ENCODE measurements around the gene CDH4.

DNA sequence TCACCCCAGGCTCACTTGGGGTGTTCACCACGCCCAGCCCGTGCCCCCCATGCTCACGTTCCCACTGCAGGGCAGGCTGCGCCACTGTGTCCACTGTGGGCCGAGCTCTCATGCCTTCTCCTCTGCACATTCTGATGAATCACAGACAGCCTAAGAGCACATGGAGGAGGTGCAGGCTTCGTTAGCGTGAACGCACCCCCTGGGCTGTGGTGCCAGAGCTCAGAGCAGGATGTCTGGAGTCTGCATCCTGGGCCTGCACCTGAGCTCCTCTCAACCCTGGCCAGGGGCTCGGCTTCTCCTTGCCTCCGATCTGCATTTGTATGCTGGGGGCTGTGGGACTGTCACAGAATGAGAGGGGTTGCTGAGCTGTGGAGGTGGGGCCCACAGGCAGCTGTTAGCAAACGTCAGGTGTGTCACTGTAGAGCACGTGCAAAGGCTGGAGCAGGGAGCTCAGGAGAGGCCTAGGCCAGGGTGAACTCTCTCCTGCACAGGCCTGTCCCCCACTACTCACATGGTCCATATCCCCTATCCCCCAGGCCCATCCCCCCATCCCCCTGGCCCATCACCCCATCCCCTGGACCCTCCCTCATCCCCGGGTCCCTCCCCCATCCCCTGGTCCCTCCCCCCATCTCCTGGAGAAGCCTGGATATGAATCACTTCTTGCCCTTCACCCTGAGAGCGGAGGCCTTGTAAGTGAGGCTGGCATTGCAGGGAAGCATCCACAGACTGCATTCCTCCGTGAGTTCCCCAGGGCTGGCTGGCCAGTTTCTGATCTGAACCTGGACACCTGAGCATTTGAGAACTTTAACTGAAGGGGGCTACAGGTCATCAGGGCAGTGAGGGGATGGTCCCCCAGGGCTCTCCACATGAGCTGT lies 504.1 kb downstream of the CDH4 start:
- TF ChIP-seq CTCF (tag by site-specific recombination; IDR thresholded peaks at IDR 0.05) (no peak), ZFP41 (tag by site-specific recombination; IDR thresholded peaks at IDR 0.05; ENCODE audit: borderline replicate concordance) (no peak), REST (tag by site-specific recombination; IDR thresholded peaks at IDR 0.05) (no peak), ZNF548 (tag by site-specific recombination; IDR thresholded peaks at IDR 0.05) (no peak), ZNF274 (IDR thresholded peaks at IDR 0.05; ENCODE audit: low read length) (no peak), ZNF274 (tag by site-specific recombination; IDR thresholded peaks at IDR 0.05; ENCODE audit: borderline replicate concordance) (no peak), ZNF776 (tag by site-specific recombination; IDR thresholded peaks at IDR 0.05; ENCODE audit: borderline replicate concordance) (no peak)
- TF ChIP-seq, protein P1, sequence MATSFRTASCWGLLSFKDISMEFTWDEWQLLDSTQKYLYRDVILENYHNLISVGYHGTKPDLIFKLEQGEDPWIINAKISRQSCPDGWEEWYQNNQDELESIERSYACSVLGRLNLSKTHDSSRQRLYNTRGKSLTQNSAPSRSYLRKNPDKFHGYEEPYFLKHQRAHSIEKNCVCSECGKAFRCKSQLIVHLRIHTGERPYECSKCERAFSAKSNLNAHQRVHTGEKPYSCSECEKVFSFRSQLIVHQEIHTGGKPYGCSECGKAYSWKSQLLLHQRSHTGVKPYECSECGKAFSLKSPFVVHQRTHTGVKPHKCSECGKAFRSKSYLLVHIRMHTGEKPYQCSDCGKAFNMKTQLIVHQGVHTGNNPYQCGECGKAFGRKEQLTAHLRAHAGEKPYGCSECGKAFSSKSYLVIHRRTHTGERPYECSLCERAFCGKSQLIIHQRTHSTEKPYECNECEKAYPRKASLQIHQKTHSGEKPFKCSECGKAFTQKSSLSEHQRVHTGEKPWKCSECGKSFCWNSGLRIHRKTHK (tag by site-specific recombination; IDR thresholded peaks at IDR 0.05) = no peak
